IMR-90 (cell line): ENCODE measurements around the gene LAG3. TPM values are rescaled to one million over a fixed set of nuclear protein-coding genes. Genes with fewer than 3 reads are reported as not detected.
A peak's percentile ranks its signal among the peaks of the same experiment; 100 is the strongest.

ENCODE experiments used
- ATAC-seq: fragments of 200-7000 bp; cut with Tn5 transposase; 2 replicates; pipeline ENCODE4 v1.9.1; 2020; ENCODE audit warnings: low read depth, mild to moderate bottlenecking, moderate library complexity
- BruUV-seq: library from RNA; stranded (reverse); fragments of 400-500 nt; replicated peaks from 2 replicates; lab custom pipeline; 2021; lab: Mats Ljungman, UMichigan
- CTCF ChIA-PET: fragments of 300-600 bp; formaldehyde crosslinking; extraction: SDS; loops from one replicate; lab custom pipeline; 2021; ENCODE audit warnings: antibody characterized with exemption; lab: Yijun Ruan, JAX
- POLR2A ChIA-PET: fragments of 300-600 bp; sonication (Branson Sonifier 250); formaldehyde crosslinking; loops from one replicate; lab custom pipeline; 2022; ENCODE audit warnings: antibody characterized with exemption; ENCODE audit not compliant: unreplicated experiment; lab: Charles Lee
- DNase-seq: peaks from one replicate; pipeline ENCODE4 v3.0.0; 2013
- H2AFZ ChIP-seq: replicated peaks from 2 replicates; pipeline ENCODE3; 2013; ENCODE audit warnings: low read length, mild to moderate bottlenecking; ENCODE audit not compliant: poor library complexity
- H2AK5ac ChIP-seq: 2 replicates; pipeline ENCODE4 v1.6.1; 2013; ENCODE audit warnings: low read depth, low read length, inconsistent platforms
- H2AK9ac ChIP-seq: replicated peaks from 2 replicates; pipeline ENCODE3; 2013; ENCODE audit warnings: mild to moderate bottlenecking, low read depth, low read length, moderate library complexity; ENCODE audit not compliant: poor library complexity
- H2BK120ac ChIP-seq: 2 replicates; pipeline ENCODE4 v1.6.1; 2013; ENCODE audit warnings: low read depth, low read length, inconsistent platforms
- H2BK15ac ChIP-seq: 3 replicates; pipeline ENCODE4 v1.6.1; 2013; ENCODE audit warnings: low read depth, low read length, inconsistent platforms
- H2BK20ac ChIP-seq: 2 replicates; pipeline ENCODE4 v1.6.1; 2013; ENCODE audit warnings: low read depth, mild to moderate bottlenecking, inconsistent platforms, low read length, moderate library complexity
- H2BK5ac ChIP-seq: 2 replicates; pipeline ENCODE4 v1.6.1; 2013; ENCODE audit warnings: mild to moderate bottlenecking, low read depth, low read length, inconsistent platforms; ENCODE audit not compliant: poor library complexity, severe bottlenecking
- H3K14ac ChIP-seq: replicated peaks from 2 replicates; pipeline ENCODE4 v1.6.1; 2013; ENCODE audit warnings: low read depth, low read length, inconsistent platforms
- H3K18ac ChIP-seq: 2 replicates; pipeline ENCODE4 v1.6.1; 2013; ENCODE audit warnings: low read depth, low read length, control low read depth
- H3K23ac ChIP-seq: 2 replicates; pipeline ENCODE4 v1.6.1; 2013; ENCODE audit warnings: low read depth, low read length, inconsistent platforms
- H3K27ac ChIP-seq: 2 replicates; pipeline ENCODE4 v1.5.1; 2013; ENCODE audit warnings: mild to moderate bottlenecking, control low read depth, low read length; ENCODE audit not compliant: insufficient read depth
- H3K27me3 ChIP-seq: 2 replicates; pipeline ENCODE4 v1.6.1; 2013; ENCODE audit warnings: low read length; ENCODE audit not compliant: control insufficient read depth, insufficient read depth
- H3K36me3 ChIP-seq: 2 replicates; pipeline ENCODE4 v1.6.1; 2013; ENCODE audit warnings: low read length, mixed read lengths; ENCODE audit not compliant: control insufficient read depth, insufficient read depth
- H3K4ac ChIP-seq: 2 replicates; pipeline ENCODE4 v1.6.1; 2013; ENCODE audit warnings: low read depth, low read length, inconsistent platforms
- H3K4me1 ChIP-seq: 2 replicates; pipeline ENCODE4 v1.6.1; 2013; ENCODE audit warnings: low read length, mixed read lengths; ENCODE audit not compliant: control insufficient read depth, insufficient read depth
- H3K4me2 ChIP-seq: 2 replicates; pipeline ENCODE4 v1.6.1; 2013; ENCODE audit warnings: low read depth, mild to moderate bottlenecking, control low read depth, low read length, moderate library complexity
- H3K4me3 ChIP-seq: 2 replicates; pipeline ENCODE4 v1.5.1; 2013; ENCODE audit warnings: low read depth, mild to moderate bottlenecking, control low read depth, low read length, moderate library complexity; ENCODE audit not compliant: insufficient read depth
- H3K56ac ChIP-seq: 2 replicates; pipeline ENCODE4 v1.6.1; 2013; ENCODE audit warnings: low read length, inconsistent platforms; ENCODE audit not compliant: insufficient read depth; ENCODE audit errors: extremely low read depth
- H3K79me1 ChIP-seq, 2 experiments: 2 replicates each; pipeline ENCODE4 v1.6.1; 2013; ENCODE audit warnings: low read length in 2 of 2, inconsistent platforms in 1 of 2, low read depth in 1 of 2
- H3K9ac ChIP-seq: 2 replicates; pipeline ENCODE4 v1.6.1; 2013; ENCODE audit warnings: low read depth, low read length, control low read depth
- H3K9me1 ChIP-seq: 2 replicates; pipeline ENCODE4 v1.6.1; 2013; ENCODE audit warnings: low read length, inconsistent platforms; ENCODE audit not compliant: insufficient read depth
- H3K9me3 ChIP-seq: 2 replicates; pipeline ENCODE4 v1.6.1; 2013; ENCODE audit warnings: low read length; ENCODE audit not compliant: control insufficient read depth, insufficient read depth
- H4K20me1 ChIP-seq: 2 replicates; pipeline ENCODE4 v1.6.1; 2013; ENCODE audit warnings: low read length, inconsistent platforms; ENCODE audit not compliant: insufficient read depth
- H4K5ac ChIP-seq: 2 replicates; pipeline ENCODE4 v1.6.1; 2013; ENCODE audit warnings: mild to moderate bottlenecking, low read depth, low read length, control low read depth
- H4K8ac ChIP-seq, 2 experiments: 2 replicates each; pipeline ENCODE4 v1.6.1; 2013; ENCODE audit warnings: low read depth in 2 of 2, low read length in 2 of 2, control low read depth in 1 of 2, inconsistent platforms in 1 of 2
- H4K91ac ChIP-seq: 2 replicates; pipeline ENCODE4 v1.6.1; 2013; ENCODE audit warnings: low read depth, low read length, inconsistent platforms; ENCODE audit not compliant: insufficient read depth
- BHLHE40 ChIP-seq: fragments of 150-350 bp; IDR thresholded peaks from 2 replicates; pipeline ENCODE4 v1.6.1; 2016; ENCODE audit warnings: mild to moderate bottlenecking, low read depth, low read length
- CEBPB ChIP-seq: IDR thresholded peaks from 2 replicates; pipeline ENCODE4 v1.6.1; 2012; ENCODE audit warnings: low read depth, low read length, improper control_type of control experiment
- CHD1 ChIP-seq: IDR thresholded peaks from 2 replicates; pipeline ENCODE4 v1.6.1; 2012; ENCODE audit warnings: low read depth, low read length, improper control_type of control experiment
- ELK1 ChIP-seq: fragments of 150-350 bp; IDR thresholded peaks from 2 replicates; pipeline ENCODE4 v1.6.1; 2016; ENCODE audit warnings: low read depth, mild to moderate bottlenecking, low read length, moderate library complexity, borderline replicate concordance
- FOS ChIP-seq: fragments of 150-350 bp; IDR thresholded peaks from 2 replicates; pipeline ENCODE4 v1.6.1; 2016; ENCODE audit warnings: low read depth, low read length
- MAFK ChIP-seq: IDR thresholded peaks from 2 replicates; pipeline ENCODE4 v1.6.1; 2012; ENCODE audit warnings: low read depth, low read length, improper control_type of control experiment
- MAZ ChIP-seq: IDR thresholded peaks from 2 replicates; pipeline ENCODE4 v1.6.1; 2012; ENCODE audit warnings: low read depth, mild to moderate bottlenecking, low read length, improper control_type of control experiment, moderate library complexity, borderline replicate concordance
- MXI1 ChIP-seq: IDR thresholded peaks from 2 replicates; pipeline ENCODE4 v1.6.1; 2012; ENCODE audit warnings: low read depth, mild to moderate bottlenecking, low read length, moderate library complexity, borderline replicate concordance
- NFE2L2 ChIP-seq: fragments of 150-350 bp; IDR thresholded peaks from 2 replicates; pipeline ENCODE4 v1.6.1; 2016; ENCODE audit warnings: low read depth, mild to moderate bottlenecking, low read length
- POLR2A ChIP-seq: IDR thresholded peaks from 2 replicates; pipeline ENCODE4 v1.6.1; 2012; ENCODE audit warnings: mild to moderate bottlenecking, low read depth, low read length
- RAD21 ChIP-seq: IDR thresholded peaks from 2 replicates; pipeline ENCODE4 v1.6.1; 2012; ENCODE audit warnings: low read length, improper control_type of control experiment
- RCOR1 ChIP-seq: IDR thresholded peaks from 2 replicates; pipeline ENCODE4 v1.6.1; 2012; ENCODE audit warnings: mild to moderate bottlenecking, low read length, improper control_type of control experiment; ENCODE audit not compliant: insufficient replicate concordance
- RFX5 ChIP-seq: IDR thresholded peaks from 2 replicates; pipeline ENCODE4 v1.8.0; 2012; ENCODE audit warnings: low read depth, mild to moderate bottlenecking, low read length, moderate library complexity
- SMC3 ChIP-seq: fragments of 150-350 bp; IDR thresholded peaks from 2 replicates; pipeline ENCODE4 v1.6.1; 2016; ENCODE audit warnings: low read depth, mild to moderate bottlenecking, antibody characterized with exemption, low read length, moderate library complexity
- WGBS, 2 experiments: methylation state at CpG; one replicate each; pipeline versions ENCODE4 v1.1.5 to v1.1.7; 2013; ENCODE audit warnings: missing lambda C conversion rate in 2 of 2; ENCODE audit not compliant: insufficient read length in 1 of 2; ENCODE audit errors: extremely low coverage in 2 of 2; 5-methylcytosine and 5-hydroxymethylcytosine counted together
- dilution Hi-C: fragments of 300-500 bp; cut with HindIII; formaldehyde crosslinking; loops from one replicate; pipeline ENCODE4 v1.14.3; 2018; ENCODE audit warnings: low sequenced_read_pairs; ENCODE audit not compliant: unreplicated experiment
- in situ Hi-C: fragments of 300-500 bp; cut with MboI; formaldehyde crosslinking; loops from 3 replicates; pipeline ENCODE4 v1.14.3; 2019; ENCODE audit warnings: low sequenced_read_pairs, inconsistent platforms, mixed read lengths
- intact Hi-C: fragments of 100-400 bp; cut with micrococcal nuclease; formaldehyde crosslinking; loops from 2 replicates; pipeline ENCODE4 v1.10.0; 2022
- polyA plus RNA-seq, 3 experiments: library from polyadenylated mRNA; depleted of rRNA; stranded (reverse); fragments of >200 nt; gene quantifications; 2 replicates each; pipeline ENCODE4 v1.2.3, GENCODE V29; 2012; ENCODE audit warnings: low replicate concordance in 1 of 3
- total RNA-seq: library from RNA; depleted of rRNA; stranded (reverse); fragments of >200 nt; gene quantifications from 2 replicates; pipeline ENCODE4 v1.2.3, GENCODE V29; 2012
- TF ChIP-seq, protein P1 (sequence below): conservative IDR thresholded peaks from 2 replicates; pipeline ENCODE4 v1.5.1; 2012; ENCODE audit warnings: mild to moderate bottlenecking, low read depth, low read length, improper control_type of control experiment

The LAG3 gene
- total and polyA plus RNA-seq, 2 of the 4 experiments (the other 2 are of a cell fraction), result 0.41 TPM; not detected in 1

GRCh38 chr12:6779708-6780432, 7.5 kb downstream of the LAG3 start:
- no peak overlapping the region; a peak in 1 of 4 replicates for H4K8ac ChIP-seq
- H3K9ac ChIP-seq, result no peak overlapping the region
- no peak overlapping the region for H2BK5ac ChIP-seq
- DNase-seq, result no peak
- 77% methylated on average over 3 of the region's 6 CpGs; no CpG with 5 or more reads in 1 of the 2 experiments for WGBS, 2 experiments
- H3K79me1 ChIP-seq, result no peaks in the 10 kb centered on the region
- H3K4me2 ChIP-seq, result no peak overlapping the region
- no peak overlapping the region for H3K27ac ChIP-seq
- H3K23ac ChIP-seq, result no peak overlapping the region
- ChIA-PET POLR2A (interaction anchor here (0.6 kb wide), 1 partner anchor 91 kb away, joined by 3 read pairs; the partner anchor contains the start of gene ZNF384), CTCF (interaction anchor here (0.6 to 2.3 kb wide), 2 partner anchors 10 to 26 kb away, joined by 3 to 16 read pairs; partner anchors contain the start of genes CD4 and MLF2)
- no peak overlapping the region for H2BK15ac ChIP-seq
- no peaks in the 10 kb centered on the region for H4K20me1 ChIP-seq
- no peaks in the 10 kb centered on the region for H3K9me1 ChIP-seq
- in situ Hi-C loops (no loop called here), dilution Hi-C loops (no loop called here), intact Hi-C loops (loop anchor here (1.0 kb wide), 3 partner anchors 27 to 163 kb away; partner anchors contain the start of gene MLF2)
- no peak overlapping the region for H3K4me3 ChIP-seq
- H2BK20ac ChIP-seq, result no peak overlapping the region
- H3K9me3 ChIP-seq, result no peaks in the 10 kb centered on the region
- H2AK5ac ChIP-seq, result no peak overlapping the region
- peak overlapping the region; percentile 66 for H2AFZ ChIP-seq
- H3K4me1 ChIP-seq, result peaks cover 4% of the 10 kb centered on the region; the same call in 1 of the 2 replicates
- no peak overlapping the region for H3K18ac ChIP-seq
- no peak overlapping the region for H4K5ac ChIP-seq
- no peak for ATAC-seq
- no peaks in the 10 kb centered on the region for H3K36me3 ChIP-seq
- no peak overlapping the region for H3K14ac ChIP-seq
- BruUV-seq, result no TSS peak
- no peak overlapping the region for H2AK9ac ChIP-seq
- no peak overlapping the region for H3K56ac ChIP-seq
- H3K4ac ChIP-seq, result no peak overlapping the region
- H4K91ac ChIP-seq, result no peak overlapping the region
- H3K27me3 ChIP-seq, result no peaks in the 10 kb centered on the region
- no peak overlapping the region for H2BK120ac ChIP-seq
- TF ChIP-seq RCOR1 (no peak), MXI1 (no peak), FOS (no peak), POLR2A (no peak), SMC3 (no peak), RAD21 (no peak), BHLHE40 (no peak), MAZ (no peak), ELK1 (no peak), NFE2L2 (no peak), RFX5 (no peak), MAFK (no peak), CEBPB (no peak), CHD1 (no peak)
- TF ChIP-seq, protein P1, sequence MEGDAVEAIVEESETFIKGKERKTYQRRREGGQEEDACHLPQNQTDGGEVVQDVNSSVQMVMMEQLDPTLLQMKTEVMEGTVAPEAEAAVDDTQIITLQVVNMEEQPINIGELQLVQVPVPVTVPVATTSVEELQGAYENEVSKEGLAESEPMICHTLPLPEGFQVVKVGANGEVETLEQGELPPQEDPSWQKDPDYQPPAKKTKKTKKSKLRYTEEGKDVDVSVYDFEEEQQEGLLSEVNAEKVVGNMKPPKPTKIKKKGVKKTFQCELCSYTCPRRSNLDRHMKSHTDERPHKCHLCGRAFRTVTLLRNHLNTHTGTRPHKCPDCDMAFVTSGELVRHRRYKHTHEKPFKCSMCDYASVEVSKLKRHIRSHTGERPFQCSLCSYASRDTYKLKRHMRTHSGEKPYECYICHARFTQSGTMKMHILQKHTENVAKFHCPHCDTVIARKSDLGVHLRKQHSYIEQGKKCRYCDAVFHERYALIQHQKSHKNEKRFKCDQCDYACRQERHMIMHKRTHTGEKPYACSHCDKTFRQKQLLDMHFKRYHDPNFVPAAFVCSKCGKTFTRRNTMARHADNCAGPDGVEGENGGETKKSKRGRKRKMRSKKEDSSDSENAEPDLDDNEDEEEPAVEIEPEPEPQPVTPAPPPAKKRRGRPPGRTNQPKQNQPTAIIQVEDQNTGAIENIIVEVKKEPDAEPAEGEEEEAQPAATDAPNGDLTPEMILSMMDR, result no peak
